ENCODE results near the gene EIF4G2. TPM values are rescaled to one million over a fixed set of nuclear protein-coding genes. Genes with fewer than 3 reads are reported as not detected.

The EIF4G2 gene
- 100 to 1,000 TPM; 488 to 645 TPM for total RNA-seq

DNA sequence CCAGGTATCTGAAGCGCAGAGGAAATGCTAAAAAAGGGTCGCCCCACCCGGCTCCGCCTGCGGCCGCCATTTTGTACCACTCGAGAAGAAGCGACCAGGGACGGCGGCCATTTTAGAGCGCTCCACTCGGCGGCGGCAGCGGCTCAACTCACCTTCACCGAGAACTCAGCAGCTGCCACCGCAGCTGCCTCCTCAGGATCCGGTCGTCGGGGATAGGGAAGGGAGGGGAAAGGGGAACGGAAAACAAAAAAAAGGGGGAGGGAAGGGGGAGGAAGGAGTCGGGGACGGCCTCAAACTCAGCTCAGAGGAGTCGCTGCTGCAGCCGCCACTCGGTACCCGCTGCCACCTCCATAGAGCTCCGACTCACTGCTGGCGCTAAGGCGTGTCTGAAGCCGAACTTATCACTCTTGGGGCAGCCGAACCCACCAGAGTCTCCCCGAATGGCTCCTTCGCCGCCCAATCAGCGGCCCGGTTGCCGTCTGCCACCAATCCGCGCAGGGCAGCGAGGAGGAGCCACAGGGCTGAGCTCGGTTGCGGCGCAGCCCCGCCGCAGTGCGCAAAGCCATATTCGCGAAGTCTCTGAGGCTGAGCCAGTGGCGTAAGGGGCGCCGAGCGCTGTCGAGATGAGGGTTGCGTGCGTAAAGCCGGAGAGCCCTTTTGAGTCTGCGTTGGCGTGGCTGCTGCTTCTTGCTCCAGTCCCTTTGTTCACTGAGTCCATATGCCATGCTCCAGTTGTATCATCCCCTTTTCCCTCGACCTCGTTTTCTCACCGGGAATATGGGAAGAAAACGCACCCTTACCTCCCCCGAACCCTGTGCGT, at the start of gene EIF4G2:
Gene EIF4G2 (minus strand): TSS at position 374 of the 820 bp plus-strand sequence.

DNA sequence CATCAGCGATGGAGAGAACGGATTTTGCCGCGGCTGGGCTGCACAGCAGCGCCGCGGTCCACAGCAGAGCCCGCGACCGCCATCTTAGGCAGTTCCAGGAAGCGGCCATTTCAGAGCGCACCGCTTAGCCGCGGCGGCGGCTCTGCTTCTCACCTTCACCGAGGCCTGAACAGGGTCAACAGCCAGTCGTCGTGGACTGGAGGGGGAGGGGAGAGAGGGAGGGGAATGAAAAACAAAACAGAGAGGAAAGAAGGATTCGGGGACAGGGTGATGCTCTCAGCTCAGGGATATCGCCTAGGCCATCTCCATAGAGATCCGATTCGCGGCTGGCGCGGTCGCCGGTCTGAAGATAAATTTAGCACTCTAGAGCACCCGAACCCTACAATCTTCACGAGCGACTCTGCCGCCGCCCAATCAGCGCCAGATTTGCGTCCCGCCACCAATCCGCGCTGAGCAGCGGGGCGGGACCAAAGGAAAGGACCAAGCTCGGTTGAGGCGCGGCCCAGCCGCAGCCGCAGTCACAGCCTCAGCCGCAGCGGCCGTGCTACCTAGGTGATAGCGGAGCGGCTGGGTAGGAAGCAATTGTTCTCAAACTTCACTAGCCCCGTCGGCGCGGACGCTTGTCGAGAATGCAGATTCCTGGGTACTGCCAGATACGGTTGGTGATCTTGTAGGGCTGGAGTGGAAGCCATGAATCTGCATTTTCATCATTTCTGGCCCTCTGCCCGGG, 49.1 kb upstream of the EIF4G2 start, which contains the start of gene ZBED5:
Gene ZBED5 (minus strand): TSS at position 345 of the 730 bp plus-strand sequence. CDS start 3,108 bp downstream, outside the sequence.

DNA sequence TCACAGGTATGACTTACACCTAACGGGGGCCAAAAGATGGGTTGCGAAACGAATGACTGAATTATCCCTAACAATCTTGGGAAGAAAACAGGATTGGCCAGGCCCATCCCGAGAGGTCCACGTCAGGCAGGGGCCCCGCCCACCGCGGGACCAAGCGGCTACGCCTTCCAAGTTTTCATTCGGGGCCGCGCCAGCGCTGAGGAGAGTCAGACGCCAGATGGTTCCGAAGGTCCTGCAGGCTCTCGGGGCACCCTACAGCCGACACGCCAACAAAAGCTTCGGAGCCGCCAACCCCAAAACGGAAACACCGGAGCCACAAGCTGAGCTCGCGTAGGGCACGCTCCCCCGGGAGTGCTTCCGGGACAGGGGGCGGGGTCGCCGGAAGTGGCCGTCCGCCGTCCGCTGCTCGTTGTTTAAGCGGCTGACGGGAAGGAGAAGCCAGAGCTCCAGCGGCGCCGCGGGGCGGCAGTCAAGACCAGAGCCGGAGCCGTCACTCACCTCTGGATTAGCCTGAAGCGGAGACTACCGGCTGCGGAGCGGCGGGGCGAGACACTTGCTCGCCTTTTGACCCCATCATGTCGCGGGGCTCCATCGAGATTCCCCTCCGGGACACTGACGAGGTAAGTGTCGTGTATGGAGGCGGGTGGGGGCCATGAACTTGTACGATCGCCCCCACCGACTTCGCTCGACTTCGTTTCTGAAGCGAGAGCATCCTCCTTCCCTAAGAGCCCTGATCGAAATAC, 57.7 kb downstream of the EIF4G2 start, which contains the start of gene CTR9:
Gene CTR9 (plus strand): TSS at position 409 of the 743 bp plus-strand sequence. CDS start 167 bp downstream, at position 576.

Small RNA genes within 50 kb of the gene (small RNA-seq; reads per million reads assigned to genes)
- 0 reads per million in 2 donors for gene SNORD97

Other genes starting within 250 kb of the EIF4G2 start
- gene LYVE1, start 240.3 kb downstream of the EIF4G2 start, total RNA-seq, result not detected
- under 1 TPM in 1 of 2 donors, not detected in 1; under 0.01 TPM for gene IRAG1, start 115.2 kb downstream of the EIF4G2 start, total RNA-seq
- gene CTR9, start 57.7 kb downstream of the EIF4G2 start, total RNA-seq, result 10 to 100 TPM; 22.4 to 29.3 TPM
- gene ZBED5, start 49.1 kb upstream of the EIF4G2 start, total RNA-seq, result 10 to 100 TPM; 17.6 to 25.3 TPM

Measured in melanocyte of skin (primary cell).